EL (cell line): ENCODE measurements around the gene PFDN6.
A peak's percentile ranks its signal among the peaks of the same experiment; 100 is the strongest.
"Not testable (repeated sequence)": the region's sequence is repeated elsewhere in the genome, so short reads cannot be mapped to it uniquely, and the experiment has no call there.

ENCODE experiments used
- DNase-seq: peaks from one replicate; pipeline ENCODE4 v3.0.0-alpha.2; 2016

The PFDN6 gene

DNA sequence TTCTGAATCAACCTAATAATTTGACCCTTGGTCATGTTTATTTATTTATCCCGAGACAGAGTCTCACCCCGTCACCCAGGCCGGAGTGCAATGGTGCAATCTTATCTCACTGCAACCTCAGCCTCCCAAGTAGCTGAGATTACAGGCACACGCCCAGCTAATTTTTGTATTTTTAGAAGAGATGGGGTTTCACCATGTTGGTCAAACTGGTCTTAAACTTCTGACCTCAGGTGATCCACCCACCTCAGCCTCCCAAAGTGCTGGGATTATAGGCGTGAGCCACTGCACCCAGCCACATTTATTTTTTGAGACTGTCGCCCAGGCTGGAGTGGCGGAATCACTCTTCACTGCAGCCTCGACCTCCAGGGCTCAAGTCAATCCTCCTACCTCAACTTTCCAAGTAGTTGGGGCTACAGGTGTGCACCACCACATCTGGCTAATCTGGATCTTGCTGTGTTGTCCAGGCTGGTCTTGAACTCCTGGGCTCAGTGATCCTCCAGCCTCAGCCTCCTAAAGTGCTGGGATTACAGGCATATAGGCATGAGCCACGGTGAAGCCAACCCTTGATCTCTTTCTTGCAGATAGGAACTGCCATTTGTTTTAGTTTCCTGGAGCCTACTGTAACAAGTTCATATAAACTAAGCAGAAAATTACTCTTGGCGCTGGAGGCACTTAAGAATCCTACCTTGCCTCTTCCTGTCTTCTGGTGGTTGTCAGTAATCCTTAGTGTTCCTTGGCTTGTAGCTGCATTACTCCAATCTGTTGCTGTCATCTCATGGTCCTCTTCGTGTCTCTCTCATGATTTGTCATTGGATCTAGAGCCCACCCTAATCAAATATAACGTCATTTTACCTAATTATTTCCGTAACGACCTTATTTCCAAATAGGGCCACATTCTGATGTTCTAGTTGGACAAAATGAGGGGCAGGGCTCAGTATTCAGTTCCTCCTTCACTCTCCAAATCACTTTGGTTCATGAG lies 15.2 kb upstream of the PFDN6 start:
- no peak for DNase-seq

DNA sequence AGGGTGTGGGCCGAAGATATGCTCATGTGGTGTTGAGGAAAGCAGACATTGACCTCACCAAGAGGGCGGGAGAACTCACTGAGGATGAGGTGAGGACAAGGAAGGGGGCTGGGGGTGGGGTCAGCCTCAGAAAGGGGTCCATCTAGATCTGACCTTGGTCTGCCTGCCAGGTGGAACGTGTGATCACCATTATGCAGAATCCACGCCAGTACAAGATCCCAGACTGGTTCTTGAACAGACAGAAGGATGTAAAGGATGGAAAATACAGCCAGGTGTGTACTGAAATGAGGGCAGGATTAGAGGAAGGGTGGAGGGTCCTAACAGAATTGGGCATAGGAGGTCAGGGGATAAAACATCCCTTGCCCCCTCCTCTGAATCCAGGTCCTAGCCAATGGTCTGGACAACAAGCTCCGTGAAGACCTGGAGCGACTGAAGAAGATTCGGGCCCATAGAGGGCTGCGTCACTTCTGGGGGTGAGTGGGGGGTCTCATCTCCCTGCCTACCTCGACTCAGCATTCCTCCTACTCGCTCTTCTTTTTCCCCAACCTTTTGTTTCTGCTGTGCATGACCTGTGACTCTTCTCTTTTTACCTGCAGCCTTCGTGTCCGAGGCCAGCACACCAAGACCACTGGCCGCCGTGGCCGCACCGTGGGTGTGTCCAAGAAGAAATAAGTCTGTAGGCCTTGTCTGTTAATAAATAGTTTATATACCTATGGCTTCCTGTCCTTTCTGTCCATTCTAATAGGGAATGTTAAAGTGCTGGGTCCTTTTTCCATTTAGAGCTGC lies 13.4 kb upstream of the PFDN6 start:
- DNase-seq: not testable (repeated sequence)

DNA sequence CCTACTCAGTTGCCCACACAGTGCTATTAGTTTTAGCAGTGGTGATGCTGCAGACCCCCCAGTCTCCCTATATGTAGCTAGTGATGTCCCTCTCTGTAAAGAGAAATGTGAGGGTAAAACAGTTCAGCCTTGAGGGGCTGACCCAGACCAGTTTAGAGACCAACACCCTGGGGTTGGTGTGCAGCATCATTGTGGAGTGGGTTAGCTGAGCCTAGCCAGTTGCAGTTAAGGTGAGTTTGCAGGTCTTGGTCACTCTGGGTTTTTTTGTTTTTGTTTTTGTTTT lies 12.9 kb upstream of the PFDN6 start:
- no peak for DNase-seq

DNA sequence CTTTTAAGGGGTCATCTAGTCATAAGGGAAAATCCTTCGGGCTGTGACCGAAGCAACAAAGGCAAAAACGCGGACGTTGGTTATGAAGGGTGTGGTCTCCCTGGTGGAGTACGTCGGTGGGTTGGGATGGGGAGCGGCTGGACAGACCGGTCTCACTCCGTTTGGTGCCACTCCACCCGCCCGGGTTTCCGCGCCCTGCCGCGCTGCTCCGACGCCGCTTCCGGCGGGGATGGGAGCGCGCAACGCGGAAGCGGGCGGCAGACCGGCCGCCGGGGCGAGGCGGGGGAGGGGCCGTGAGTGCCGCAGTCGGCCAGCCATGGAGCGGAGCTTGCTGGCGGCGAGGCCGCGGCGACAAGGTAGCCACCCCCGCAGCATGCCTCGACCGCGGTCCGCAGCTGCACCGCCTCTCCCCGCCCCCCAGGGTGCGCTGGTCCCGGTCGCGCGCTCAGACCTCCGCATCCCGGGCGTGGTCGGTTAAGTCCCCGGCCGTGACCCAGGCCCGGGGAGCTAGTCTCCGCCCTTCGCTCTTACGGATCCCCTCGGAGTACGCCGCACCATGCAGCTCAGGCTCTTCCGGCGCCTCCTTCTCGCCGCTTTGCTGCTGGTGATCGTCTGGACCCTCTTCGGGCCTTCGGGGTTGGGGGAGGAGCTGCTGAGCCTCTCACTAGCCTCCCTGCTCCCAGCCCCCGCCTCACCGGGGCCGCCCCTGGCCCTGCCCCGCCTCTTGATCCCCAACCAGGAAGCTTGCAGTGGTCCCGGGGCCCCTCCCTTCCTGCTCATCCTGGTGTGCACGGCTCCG lies 12.3 kb upstream of the PFDN6 start, which contains the start of gene B3GALT4:
TSS of gene B3GALT4 (plus strand) at position 260 of the 799 bp plus-strand sequence. CDS start at position 557, 297 bp downstream.
- DNase-seq: peak; percentile 80

GRCh38 chr6:33277663-33278391 lies 11.6 kb upstream of the PFDN6 start:
- peak; percentile 27 for DNase-seq

DNA sequence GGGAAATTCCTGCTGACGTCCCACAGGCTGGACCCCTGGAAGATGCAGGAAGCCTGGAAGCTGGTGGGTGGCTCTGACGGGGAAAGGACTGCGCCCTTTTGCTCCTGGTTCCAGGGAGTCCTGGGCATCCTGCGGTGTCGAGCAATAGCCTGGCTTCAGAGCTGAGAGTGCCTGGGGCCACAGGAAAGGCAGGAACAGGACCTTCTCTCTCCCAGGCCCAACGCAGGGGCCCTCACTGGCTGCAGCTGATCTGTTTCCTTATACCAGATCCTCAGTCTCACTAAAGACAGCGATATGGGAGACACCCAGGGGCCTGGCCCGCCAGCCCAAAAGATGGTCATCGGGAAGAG lies 11.0 kb upstream of the PFDN6 start:
- DNase-seq: no peak

- DNase-seq: no peak
Measured at GRCh38 chr6:33278810-33279209, 10.6 kb upstream of the PFDN6 start.

DNA sequence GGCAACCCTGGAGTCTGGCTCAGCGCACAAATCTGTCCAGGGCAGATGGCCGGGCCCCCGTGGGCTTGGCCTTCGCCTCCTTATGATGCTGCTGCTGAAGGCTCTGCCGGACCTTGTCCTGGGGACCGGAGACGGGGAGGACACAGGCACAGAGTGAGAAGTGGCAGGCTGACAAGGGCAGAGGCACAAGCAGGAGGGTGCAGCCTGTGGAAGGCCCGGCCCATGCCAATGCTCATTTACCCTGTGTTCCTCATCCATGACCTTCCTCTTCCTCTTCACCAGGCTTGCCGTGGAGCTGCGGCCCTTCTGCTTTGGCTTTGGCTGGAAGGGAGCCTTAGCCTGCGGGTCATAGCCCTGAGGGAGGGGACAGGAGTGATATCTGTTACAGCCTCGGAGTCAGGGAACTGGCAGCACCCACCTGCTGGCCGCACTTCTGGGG lies 10.1 kb upstream of the PFDN6 start:
- DNase-seq: no peak

DNA sequence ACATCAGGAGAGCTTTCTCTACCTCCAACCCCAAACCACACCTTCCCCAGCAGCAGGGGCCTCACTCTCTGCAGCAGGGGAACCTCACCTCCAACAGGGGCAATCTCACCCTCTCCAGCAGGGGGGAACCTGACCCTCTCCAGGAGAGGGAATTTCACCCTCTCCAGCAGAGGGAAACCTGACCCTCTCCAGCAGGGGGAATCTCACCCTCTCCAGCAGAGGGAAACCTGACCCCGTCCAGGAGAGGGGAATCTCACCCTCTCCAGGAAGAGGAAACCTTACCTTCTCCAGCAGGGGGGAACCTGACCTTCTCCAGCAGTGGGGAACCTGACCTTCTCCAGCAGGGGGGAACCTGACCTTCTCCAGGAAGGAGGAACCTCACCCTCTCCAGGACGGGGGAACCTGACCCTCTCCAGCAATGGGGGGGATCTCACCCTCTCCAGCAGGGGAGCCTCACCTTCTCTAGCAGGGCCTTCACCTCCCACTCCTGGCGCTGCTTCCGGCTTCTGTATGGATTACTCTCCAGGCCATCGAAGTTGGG lies 9.4 kb upstream of the PFDN6 start:
- DNase-seq: peak; percentile 65

DNA sequence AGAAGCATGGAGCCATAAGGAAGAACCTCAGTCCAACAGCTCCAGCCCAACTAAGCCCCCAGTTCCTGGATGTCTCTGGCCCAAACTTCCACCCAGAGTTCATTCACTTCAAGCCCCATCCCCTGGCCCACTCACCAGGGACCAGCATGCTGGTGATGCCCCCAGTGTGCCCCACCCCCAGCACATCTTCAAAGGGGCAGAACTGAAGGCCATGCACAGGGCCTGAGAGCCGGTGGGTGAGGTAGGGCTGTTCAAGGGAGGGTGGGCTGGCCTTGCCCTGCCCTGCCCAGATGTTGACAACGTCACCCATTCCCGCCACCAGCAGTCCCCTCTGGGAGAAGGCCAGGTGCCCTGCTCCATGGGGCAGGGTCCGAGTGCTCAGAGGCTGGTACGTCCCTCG lies 8.9 kb upstream of the PFDN6 start:
- no peak for DNase-seq

GRCh38 chr6:33285214-33285613 lies 4.2 kb upstream of the PFDN6 start:
- not testable (repeated sequence) for DNase-seq

- no peak for DNase-seq
Measured at GRCh38 chr6:33286946-33287914, 2.2 kb upstream of the PFDN6 start.

- no peak for DNase-seq
Measured at GRCh38 chr6:33288141-33288920, 1.1 kb upstream of the PFDN6 start.

GRCh38 chr6:33289784-33290315 lies 449 bp downstream of the PFDN6 start:
- DNase-seq: no peak

- no peak for DNase-seq
Measured at GRCh38 chr6:33290459-33290858, 1.1 kb downstream of the PFDN6 start.

DNA sequence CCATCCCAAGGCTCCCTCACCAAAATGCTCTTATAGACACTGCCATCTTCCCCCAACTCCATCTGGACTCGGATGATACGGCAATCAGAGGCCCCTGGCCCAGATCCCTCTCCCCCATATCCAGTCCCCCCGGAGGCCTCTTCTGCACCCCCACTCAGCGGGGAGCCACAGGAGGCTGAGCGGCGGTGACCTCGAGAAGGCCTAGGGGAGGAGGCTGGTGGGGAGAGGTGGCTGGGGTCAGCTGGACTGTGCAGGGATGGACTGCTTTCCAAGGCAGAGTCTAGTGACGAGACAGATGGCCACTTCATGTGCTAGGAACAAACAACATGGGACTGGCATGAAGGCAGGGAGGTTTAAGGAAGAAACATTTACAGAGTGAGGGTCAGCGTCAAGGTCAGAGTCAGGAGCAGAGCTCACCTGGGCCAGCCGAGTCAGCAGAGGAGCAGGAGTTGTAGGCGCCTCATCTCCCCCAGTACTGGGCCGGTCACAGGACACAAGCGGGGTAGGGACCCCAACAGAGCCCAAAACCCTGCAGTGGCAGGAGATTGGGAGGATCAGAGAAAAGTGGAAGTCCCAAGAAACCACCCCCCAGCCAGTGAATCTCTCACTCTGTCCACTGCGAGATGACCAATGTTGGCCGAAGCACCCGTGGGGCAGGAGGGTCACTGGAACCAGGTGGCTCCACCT lies 3.7 kb downstream of the PFDN6 start:
- no peak for DNase-seq

- no peak for DNase-seq
Measured at GRCh38 chr6:33294086-33294823, 4.9 kb downstream of the PFDN6 start.

GRCh38 chr6:33295621-33296369 lies 6.4 kb downstream of the PFDN6 start:
- DNase-seq: no peak
